ENCODE measurements around the gene GRIK1. TPM values are rescaled to one million over a fixed set of nuclear protein-coding genes. Genes with fewer than 3 reads are reported as not detected.

GRIK1 gene
- total RNA-seq, 4 donors from 2014 or later: not detected

DNA sequence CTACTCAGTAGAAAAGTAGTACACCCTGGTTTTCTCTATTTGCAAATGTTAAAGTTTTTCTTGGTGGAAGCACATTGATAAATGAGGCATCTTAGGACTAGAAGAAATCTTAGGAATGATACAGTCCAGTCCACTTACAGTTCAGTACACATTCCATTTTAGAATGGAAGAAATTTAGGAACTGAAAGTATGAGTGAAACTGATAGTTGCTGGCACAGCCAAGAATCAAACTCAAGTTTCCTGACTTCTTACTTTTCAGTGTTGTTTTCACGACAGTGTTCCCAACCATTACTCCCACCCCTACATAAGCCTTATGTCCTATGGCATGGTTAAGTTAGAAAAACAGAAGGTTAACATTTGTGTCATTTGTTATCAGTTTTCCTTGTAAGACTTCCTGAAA is 382.6 kb downstream of the GRIK1 start:
- H3K9me3 ChIP-seq: no peaks in the 10 kb centered on the region
- 48 to 50% methylated on average over 1 of the region's 1 CpG for WGBS, 2 donors (ENCODE audit: low coverage in 1 of 2)
- DNase-seq: no peak
- in situ Hi-C loops (cut with MboI; ENCODE audit: low pct_ligation_motif_present in 1 of 4, low pct_unique_long_range_greater_than_20kb in 1 of 4, low sequenced_read_pairs in 3 of 4): no loop called here
- TF ChIP-seq EP300 (IDR thresholded peaks at IDR 0.05; ENCODE audit: low read depth) (no peak), POLR2AphosphoS5 (IDR thresholded peaks at IDR 0.05) (no peak), POLR2A (IDR thresholded peaks at IDR 0.05) (no peak)
- TF ChIP-seq, protein P1, sequence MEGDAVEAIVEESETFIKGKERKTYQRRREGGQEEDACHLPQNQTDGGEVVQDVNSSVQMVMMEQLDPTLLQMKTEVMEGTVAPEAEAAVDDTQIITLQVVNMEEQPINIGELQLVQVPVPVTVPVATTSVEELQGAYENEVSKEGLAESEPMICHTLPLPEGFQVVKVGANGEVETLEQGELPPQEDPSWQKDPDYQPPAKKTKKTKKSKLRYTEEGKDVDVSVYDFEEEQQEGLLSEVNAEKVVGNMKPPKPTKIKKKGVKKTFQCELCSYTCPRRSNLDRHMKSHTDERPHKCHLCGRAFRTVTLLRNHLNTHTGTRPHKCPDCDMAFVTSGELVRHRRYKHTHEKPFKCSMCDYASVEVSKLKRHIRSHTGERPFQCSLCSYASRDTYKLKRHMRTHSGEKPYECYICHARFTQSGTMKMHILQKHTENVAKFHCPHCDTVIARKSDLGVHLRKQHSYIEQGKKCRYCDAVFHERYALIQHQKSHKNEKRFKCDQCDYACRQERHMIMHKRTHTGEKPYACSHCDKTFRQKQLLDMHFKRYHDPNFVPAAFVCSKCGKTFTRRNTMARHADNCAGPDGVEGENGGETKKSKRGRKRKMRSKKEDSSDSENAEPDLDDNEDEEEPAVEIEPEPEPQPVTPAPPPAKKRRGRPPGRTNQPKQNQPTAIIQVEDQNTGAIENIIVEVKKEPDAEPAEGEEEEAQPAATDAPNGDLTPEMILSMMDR (IDR thresholded peaks at IDR 0.05): no peak
- intact Hi-C loops (cut with DNase I; ENCODE audit: low total_unique reads): no loop called here
- no peak overlapping the region for H3K4me3 ChIP-seq
- H3K4me1 ChIP-seq: no peaks in the 10 kb centered on the region
- H3K27ac ChIP-seq: no peak overlapping the region
- H3K27me3 ChIP-seq: no peaks in the 10 kb centered on the region
- H3K36me3 ChIP-seq: no peaks in the 10 kb centered on the region

DNA sequence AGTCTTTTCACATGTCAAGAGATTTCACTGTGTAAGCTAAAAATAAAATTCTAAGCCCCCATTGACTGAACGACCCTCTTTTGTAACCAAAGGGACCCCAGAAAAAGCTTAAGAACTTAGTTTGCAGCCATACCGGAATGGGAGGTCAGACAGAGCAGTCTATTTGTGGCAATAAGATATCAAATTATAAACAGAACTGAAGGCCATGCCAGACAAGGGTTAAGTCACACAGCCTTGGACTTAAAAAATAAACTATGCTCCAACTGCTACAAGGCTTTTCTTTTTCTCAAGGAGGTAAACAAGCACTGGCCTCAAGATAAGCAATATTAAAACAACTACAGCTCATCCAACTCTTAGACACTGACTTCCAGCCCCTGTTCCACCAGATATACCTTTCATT is 384.2 kb downstream of the GRIK1 start:
- 60 to 78% methylated on average over 2 of the region's 2 CpGs for WGBS, 2 donors (ENCODE audit: low coverage in 1 of 2)
- in situ Hi-C loops (cut with MboI; ENCODE audit: low pct_ligation_motif_present in 1 of 4, low pct_unique_long_range_greater_than_20kb in 1 of 4, low sequenced_read_pairs in 3 of 4): no loop called here
- Histone ChIP-seq H3K9me3 (no peaks in the 10 kb centered on the region), H3K36me3 (no peaks in the 10 kb centered on the region), H3K4me3 (no peak overlapping the region), H3K27ac (no peak overlapping the region), H3K27me3 (no peaks in the 10 kb centered on the region), H3K4me1 (no peaks in the 10 kb centered on the region)
- TF ChIP-seq POLR2AphosphoS5 (IDR thresholded peaks at IDR 0.05): no peak
- TF ChIP-seq, protein P1 (IDR thresholded peaks at IDR 0.05): no peak
- intact Hi-C loops (cut with DNase I; ENCODE audit: low total_unique reads): no loop called here
- DNase-seq: no peak

DNA sequence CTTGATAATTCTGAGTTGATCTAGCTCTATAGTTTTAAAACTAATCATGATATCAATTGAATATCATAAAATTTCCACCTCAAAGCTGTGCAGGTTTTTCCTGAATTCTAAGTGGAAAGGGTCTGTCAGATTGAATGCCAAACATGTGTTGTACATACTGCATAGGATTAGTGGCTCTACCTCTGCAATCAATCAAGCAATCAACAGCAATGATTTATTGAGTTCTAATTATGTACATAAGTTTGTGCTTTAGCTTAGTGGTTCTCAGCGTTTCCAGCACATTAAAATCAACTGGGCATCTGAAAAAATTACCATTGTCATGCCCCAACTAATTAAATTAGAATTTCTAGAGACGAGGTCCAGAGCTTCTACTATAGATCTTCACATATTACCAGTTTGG is 389.6 kb downstream of the GRIK1 start:
- no peak for DNase-seq

DNA sequence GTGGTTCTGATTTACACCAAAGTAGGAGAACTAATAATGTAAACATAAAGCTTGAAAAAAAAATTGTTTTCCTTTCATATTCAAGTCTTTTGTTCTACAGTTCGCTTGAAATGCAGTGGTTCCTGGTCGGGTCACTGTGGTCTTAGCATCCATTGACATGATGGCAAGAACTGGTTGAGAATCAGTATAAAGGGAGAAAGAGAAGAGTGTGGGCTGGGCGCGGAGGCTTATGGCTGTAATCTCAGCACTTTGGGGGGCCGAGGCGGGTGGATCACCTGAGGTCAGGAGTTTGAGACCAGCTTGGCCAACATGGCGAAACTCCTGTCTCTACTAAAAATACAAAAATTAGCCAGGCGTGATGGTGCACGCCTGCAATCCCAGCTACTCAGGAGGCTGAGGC is 390.2 kb downstream of the GRIK1 start:
- no peak overlapping the region for H3K27ac ChIP-seq
- in situ Hi-C loops (cut with MboI; ENCODE audit: low pct_ligation_motif_present in 1 of 4, low pct_unique_long_range_greater_than_20kb in 1 of 4, low sequenced_read_pairs in 3 of 4) (no loop called here), intact Hi-C loops (cut with DNase I; ENCODE audit: low total_unique reads) (no loop called here)
- H3K4me3 ChIP-seq: no peak overlapping the region
- TF ChIP-seq, protein P1 (IDR thresholded peaks at IDR 0.05): no peak
- WGBS, 2 donors (ENCODE audit: low coverage in 1 of 2): 96% methylated on average over 9 of the region's 9 CpGs; no CpG with 5 or more reads in 1 of the 2 donors
- no peaks in the 10 kb centered on the region for H3K27me3 ChIP-seq
- no peaks in the 10 kb centered on the region for H3K4me1 ChIP-seq
- no peaks in the 10 kb centered on the region for H3K9me3 ChIP-seq
- no peaks in the 10 kb centered on the region for H3K36me3 ChIP-seq
- no peak for DNase-seq

More for the DNA sequence above, 389.6 kb downstream of the GRIK1 start:
- WGBS, 2 donors (ENCODE audit: low coverage in 1 of 2): 81 to 94% methylated on average over 2 of the region's 2 CpGs
- Histone ChIP-seq H3K4me1 (no peaks in the 10 kb centered on the region), H3K4me3 (no peak overlapping the region), H3K9me3 (no peaks in the 10 kb centered on the region), H3K27ac (no peak overlapping the region), H3K27me3 (no peaks in the 10 kb centered on the region), H3K36me3 (no peaks in the 10 kb centered on the region)
- TF ChIP-seq POLR2AphosphoS5 (IDR thresholded peaks at IDR 0.05) (no peak), EP300 (IDR thresholded peaks at IDR 0.05; ENCODE audit: low read depth) (no peak), POLR2A (IDR thresholded peaks at IDR 0.05) (no peak)
- TF ChIP-seq, protein P1 (IDR thresholded peaks at IDR 0.05): no peak
- in situ Hi-C loops (cut with MboI; ENCODE audit: low pct_ligation_motif_present in 1 of 4, low pct_unique_long_range_greater_than_20kb in 1 of 4, low sequenced_read_pairs in 3 of 4): no loop called here
- intact Hi-C loops (cut with DNase I; ENCODE audit: low total_unique reads): no loop called here
